Measurements from ENCODE around the gene MYL7.
"Not testable (repeated sequence)": the region's sequence is repeated elsewhere in the genome, so short reads cannot be mapped to it uniquely, and the experiment has no call there.

MYL7 gene

GRCh38 chr7:44133295-44133694, 7.8 kb downstream of the MYL7 start:
- Histone ChIP-seq H3K27ac (no peak overlapping the region), H3K36me3 (no peaks in the 10 kb centered on the region), H3K9me3 (ENCODE audit: severe bottlenecking) (no peaks in the 10 kb centered on the region), H3K4me3 (ENCODE audit: low read depth, low read length) (no peak overlapping the region), H3K27me3 (ENCODE audit: insufficient read depth, low read depth, severe bottlenecking) (no peaks in the 10 kb centered on the region)
- DNase-seq: no peak
- no peak for TF ChIP-seq CTCF (IDR thresholded peaks at IDR 0.05; ENCODE audit: low read depth, low read length)

GRCh38 chr7:44132039-44132438, 9.1 kb downstream of the MYL7 start:
- TF ChIP-seq CTCF (IDR thresholded peaks at IDR 0.05; ENCODE audit: low read depth, low read length): no peak
- no peak overlapping the region for H3K4me3 ChIP-seq (ENCODE audit: low read depth, low read length)
- H3K9me3 ChIP-seq (ENCODE audit: severe bottlenecking): no peaks in the 10 kb centered on the region
- no peaks in the 10 kb centered on the region for H3K27me3 ChIP-seq (ENCODE audit: insufficient read depth, low read depth, severe bottlenecking)
- no peak for DNase-seq
- no peaks in the 10 kb centered on the region for H3K36me3 ChIP-seq
- H3K27ac ChIP-seq: no peak overlapping the region; the same call in 1 of the 2 replicates

GRCh38 chr7:44131173-44132029, 9.7 kb downstream of the MYL7 start:
- no peak overlapping the region for H3K4me3 ChIP-seq (ENCODE audit: low read depth, low read length)
- no peaks in the 10 kb centered on the region for H3K36me3 ChIP-seq
- H3K27me3 ChIP-seq (ENCODE audit: insufficient read depth, low read depth, severe bottlenecking): no peaks in the 10 kb centered on the region
- H3K9me3 ChIP-seq (ENCODE audit: severe bottlenecking): no peaks in the 10 kb centered on the region
- no peak overlapping the region; the same call in 1 of the 2 replicates for H3K27ac ChIP-seq
- TF ChIP-seq CTCF (IDR thresholded peaks at IDR 0.05; ENCODE audit: low read depth, low read length): peak; percentile 94
- peak; percentile 79 for DNase-seq

GRCh38 chr7:44128721-44129582, 12.2 kb downstream of the MYL7 start:
- no peak for DNase-seq
- no peak for TF ChIP-seq CTCF (IDR thresholded peaks at IDR 0.05; ENCODE audit: low read depth, low read length)
- Histone ChIP-seq H3K4me3 (ENCODE audit: low read depth, low read length) (no peak overlapping the region), H3K27ac (no peak overlapping the region), H3K9me3 (ENCODE audit: severe bottlenecking) (no peaks in the 10 kb centered on the region), H3K36me3 (no peaks in the 10 kb centered on the region), H3K27me3 (ENCODE audit: insufficient read depth, low read depth, severe bottlenecking) (no peaks in the 10 kb centered on the region)

- no peaks in the 10 kb centered on the region for H3K27me3 ChIP-seq (ENCODE audit: insufficient read depth, low read depth, severe bottlenecking)
- H3K36me3 ChIP-seq: peaks cover under 1% of the 10 kb centered on the region
- no peak for DNase-seq
- no peak for TF ChIP-seq CTCF (IDR thresholded peaks at IDR 0.05; ENCODE audit: low read depth, low read length)
- no peaks in the 10 kb centered on the region for H3K9me3 ChIP-seq (ENCODE audit: severe bottlenecking)
- no peak overlapping the region for H3K27ac ChIP-seq
- H3K4me3 ChIP-seq (ENCODE audit: low read depth, low read length): no peak overlapping the region
These were observed 14.0 kb downstream of the MYL7 start for GRCh38 chr7:44127161-44127560.

GRCh38 chr7:44126574-44126973, 14.6 kb downstream of the MYL7 start:
- not testable (repeated sequence) for DNase-seq; H3K9me3 ChIP-seq (ENCODE audit: severe bottlenecking); H3K27ac ChIP-seq; H3K27me3 ChIP-seq (ENCODE audit: insufficient read depth, low read depth, severe bottlenecking); H3K36me3 ChIP-seq; H3K4me3 ChIP-seq (ENCODE audit: low read depth, low read length)
